Type B pancreatic cell (in vitro differentiated cells): ENCODE results near the gene ARHGEF26. TPM values are rescaled to one million over a fixed set of nuclear protein-coding genes. Genes with fewer than 3 reads are reported as not detected.

Experiments used
- DNase-seq: peaks from one replicate; pipeline ENCODE4 v3.0.0; 2021; ENCODE audit warnings: mixed read lengths; ENCODE audit not compliant: unreplicated experiment; ENCODE audit errors: extremely low spot score
- H3K27ac Mint-ChIP-seq: 2 replicates; pipeline ENCODE4 v1.8.0; 2021; ENCODE audit warnings: mild to moderate bottlenecking, mixed read lengths
- H3K27me3 Mint-ChIP-seq: 2 replicates; pipeline ENCODE4 v1.8.0; 2021; ENCODE audit warnings: mixed read lengths
- H3K36me3 Mint-ChIP-seq: 2 replicates; pipeline ENCODE4 v1.8.0; 2021; ENCODE audit warnings: mixed read lengths
- H3K4me1 Mint-ChIP-seq: one replicate; pipeline ENCODE4 v1.8.0; 2021; ENCODE audit warnings: mixed read lengths; ENCODE audit not compliant: unreplicated experiment
- H3K4me3 Mint-ChIP-seq: 2 replicates; pipeline ENCODE4 v1.8.0; 2021; ENCODE audit warnings: mild to moderate bottlenecking, mixed read lengths
- H3K9me3 Mint-ChIP-seq: 2 replicates; pipeline ENCODE4 v1.8.0; 2021; ENCODE audit warnings: mixed read lengths
- total RNA-seq: library from RNA; stranded (reverse); gene quantifications from 2 replicates; pipeline ENCODE4 v1.2.1, GENCODE V29; 2021; ENCODE audit warnings: low replicate concordance
- TF ChIP-seq, protein P1 (sequence below): fragments of 200-600 bp; sonication (generic); conservative IDR thresholded peaks from 2 replicates; pipeline ENCODE4 v1.5.0; 2021; ENCODE audit warnings: antibody characterized with exemption, mild to moderate bottlenecking

ARHGEF26 gene
- total RNA-seq, 1 donor from 2014 or later, result 12.7 TPM

DNA sequence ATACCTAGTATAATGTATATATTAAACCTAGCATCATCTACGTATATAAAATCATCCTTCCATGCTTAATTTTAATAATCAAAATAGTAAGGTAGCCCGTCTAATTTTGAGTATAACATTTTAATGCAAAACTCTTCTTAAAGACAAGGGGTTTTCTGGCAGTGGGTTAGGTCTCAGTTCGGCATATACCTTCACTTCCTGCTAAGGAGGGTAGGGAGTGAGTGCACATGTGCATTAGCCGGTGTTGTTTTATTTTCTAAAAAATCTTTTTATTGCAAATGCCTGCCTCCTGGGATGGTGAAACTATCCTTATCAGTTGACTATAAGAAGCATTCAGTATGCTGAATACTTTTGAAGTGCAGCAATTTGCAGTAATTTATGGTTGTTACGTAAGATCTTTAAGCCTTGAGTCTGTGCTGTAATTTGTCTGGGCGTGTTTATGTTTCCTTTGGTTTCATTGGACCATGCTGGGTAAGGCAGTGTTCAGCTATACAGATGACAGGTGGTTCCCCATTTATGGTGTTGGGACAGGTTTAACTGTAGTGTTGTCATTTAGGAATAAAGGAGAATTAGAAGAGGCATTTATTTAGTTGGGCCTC is 11.7 kb downstream of the ARHGEF26 start:
- Mint-ChIP-seq H3K27ac (peak overlapping the region; percentile 69), H3K4me1 (peaks cover 10% of the 10 kb centered on the region), H3K9me3 (no peaks in the 10 kb centered on the region), H3K4me3 (no peak overlapping the region), H3K36me3 (peaks cover 26% of the 10 kb centered on the region), H3K27me3 (no peaks in the 10 kb centered on the region)
- DNase-seq, result no peak
- TF ChIP-seq, protein P1, sequence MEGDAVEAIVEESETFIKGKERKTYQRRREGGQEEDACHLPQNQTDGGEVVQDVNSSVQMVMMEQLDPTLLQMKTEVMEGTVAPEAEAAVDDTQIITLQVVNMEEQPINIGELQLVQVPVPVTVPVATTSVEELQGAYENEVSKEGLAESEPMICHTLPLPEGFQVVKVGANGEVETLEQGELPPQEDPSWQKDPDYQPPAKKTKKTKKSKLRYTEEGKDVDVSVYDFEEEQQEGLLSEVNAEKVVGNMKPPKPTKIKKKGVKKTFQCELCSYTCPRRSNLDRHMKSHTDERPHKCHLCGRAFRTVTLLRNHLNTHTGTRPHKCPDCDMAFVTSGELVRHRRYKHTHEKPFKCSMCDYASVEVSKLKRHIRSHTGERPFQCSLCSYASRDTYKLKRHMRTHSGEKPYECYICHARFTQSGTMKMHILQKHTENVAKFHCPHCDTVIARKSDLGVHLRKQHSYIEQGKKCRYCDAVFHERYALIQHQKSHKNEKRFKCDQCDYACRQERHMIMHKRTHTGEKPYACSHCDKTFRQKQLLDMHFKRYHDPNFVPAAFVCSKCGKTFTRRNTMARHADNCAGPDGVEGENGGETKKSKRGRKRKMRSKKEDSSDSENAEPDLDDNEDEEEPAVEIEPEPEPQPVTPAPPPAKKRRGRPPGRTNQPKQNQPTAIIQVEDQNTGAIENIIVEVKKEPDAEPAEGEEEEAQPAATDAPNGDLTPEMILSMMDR, result no peak

DNA sequence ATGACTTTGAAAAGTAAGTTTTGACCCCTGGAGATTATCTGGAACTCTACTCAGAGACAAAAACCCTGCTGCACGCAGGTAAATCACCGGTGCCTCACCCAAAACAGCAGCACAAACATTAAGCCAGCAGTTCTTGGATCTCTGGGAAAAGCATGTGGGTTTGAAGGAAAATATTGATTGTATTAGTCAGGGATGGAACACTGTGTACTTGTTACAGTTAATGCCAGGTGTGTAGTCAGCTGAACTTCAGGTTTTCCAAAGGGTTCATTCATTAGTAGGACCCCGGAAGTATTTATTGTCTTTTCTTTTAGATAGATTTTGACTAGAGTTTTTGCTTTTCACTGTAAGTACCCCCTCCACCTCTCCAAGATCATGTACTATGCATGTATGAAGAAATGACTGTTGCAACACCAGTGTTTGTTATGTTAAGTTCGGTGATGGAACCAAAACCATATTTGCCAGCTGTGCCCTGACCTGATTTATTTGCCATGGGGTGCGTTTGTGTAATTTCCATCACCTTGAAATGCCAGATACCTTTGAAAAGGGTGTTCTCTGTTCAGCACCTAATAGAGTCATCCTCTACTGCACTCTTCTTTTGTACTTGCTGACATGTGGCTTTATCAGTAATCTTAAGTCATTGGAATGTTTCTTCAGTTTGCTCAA is 14.5 kb downstream of the ARHGEF26 start:
- H3K9me3 Mint-ChIP-seq, result no peaks in the 10 kb centered on the region
- H3K4me1 Mint-ChIP-seq, result peaks cover 5% of the 10 kb centered on the region
- H3K27ac Mint-ChIP-seq, result no peak overlapping the region
- no peak overlapping the region for H3K4me3 Mint-ChIP-seq
- DNase-seq, result no peak
- TF ChIP-seq, protein P1, result no peak
- H3K27me3 Mint-ChIP-seq, result no peaks in the 10 kb centered on the region
- peaks cover 8% of the 10 kb centered on the region for H3K36me3 Mint-ChIP-seq

DNA sequence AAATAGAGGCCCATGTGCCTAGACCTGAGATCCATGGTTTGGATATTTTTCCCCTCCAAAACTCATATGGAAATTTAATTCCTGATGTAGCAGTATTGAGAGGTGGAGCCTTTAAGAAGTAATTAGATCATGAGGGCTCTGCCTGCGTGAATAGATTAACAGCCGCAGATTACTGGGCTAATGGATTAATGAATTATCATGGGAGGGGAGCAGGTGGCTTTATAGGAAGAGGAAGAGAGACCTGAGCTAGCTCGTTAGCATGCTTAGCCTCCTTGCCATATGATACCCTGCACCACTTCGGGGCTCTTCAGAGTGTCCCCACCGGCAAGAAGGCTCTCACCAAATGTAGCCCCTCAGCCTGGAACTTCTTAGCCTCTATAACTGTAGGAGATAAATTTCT is 15.8 kb downstream of the ARHGEF26 start:
- Mint-ChIP-seq H3K4me1 (peaks cover 5% of the 10 kb centered on the region), H3K4me3 (no peak overlapping the region), H3K27me3 (no peaks in the 10 kb centered on the region), H3K9me3 (no peaks in the 10 kb centered on the region), H3K27ac (no peak overlapping the region), H3K36me3 (peaks cover 3% of the 10 kb centered on the region)
- DNase-seq, result no peak
- TF ChIP-seq, protein P1, result no peak

DNA sequence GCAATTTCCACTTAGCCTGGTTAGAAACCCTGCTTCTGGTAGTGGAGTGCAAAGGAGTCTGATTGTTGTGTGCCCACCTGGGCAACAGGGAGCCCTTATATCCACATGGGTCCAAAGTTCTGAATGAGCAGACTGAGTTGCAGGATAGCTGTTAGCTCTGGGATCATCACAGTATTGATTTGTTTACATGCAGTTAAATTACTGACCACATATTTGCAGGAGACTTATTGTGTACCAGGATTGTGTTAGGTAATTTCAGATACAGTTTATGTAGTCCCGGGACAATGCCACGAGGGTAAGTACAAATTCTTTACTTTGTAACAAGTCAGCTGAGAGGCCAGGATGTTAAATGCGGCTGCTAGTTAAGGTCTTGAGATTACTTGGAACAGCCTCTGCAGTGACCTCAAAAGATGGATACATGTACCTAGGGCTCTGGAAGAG is 18.8 kb downstream of the ARHGEF26 start:
- H3K4me1 Mint-ChIP-seq, result peaks cover 21% of the 10 kb centered on the region
- DNase-seq, result no peak
- no peaks in the 10 kb centered on the region for H3K9me3 Mint-ChIP-seq
- H3K27me3 Mint-ChIP-seq, result no peaks in the 10 kb centered on the region
- H3K27ac Mint-ChIP-seq, result no peak overlapping the region
- H3K4me3 Mint-ChIP-seq, result no peak overlapping the region
- TF ChIP-seq, protein P1, result no peak
- no peaks in the 10 kb centered on the region for H3K36me3 Mint-ChIP-seq

DNA sequence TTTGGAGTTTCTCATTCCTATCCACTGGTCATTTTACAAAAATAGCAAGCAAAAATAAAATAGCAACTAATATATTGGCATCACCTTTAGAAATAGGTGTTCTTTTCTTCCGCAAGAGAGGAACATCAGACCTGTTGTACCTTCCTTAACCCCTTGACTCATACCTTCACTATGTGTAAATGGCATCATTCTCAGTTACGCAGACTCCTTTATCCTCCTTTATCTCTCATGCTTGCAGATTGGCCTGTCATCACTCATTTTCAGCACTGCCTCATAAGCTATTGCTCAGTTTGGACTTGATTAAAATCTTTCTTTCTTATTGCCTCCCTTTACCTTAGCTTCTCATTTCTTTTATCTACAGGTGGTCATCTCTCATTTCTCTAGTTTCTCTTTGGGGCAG is 21.4 kb downstream of the ARHGEF26 start:
- no peak overlapping the region for H3K27ac Mint-ChIP-seq
- H3K4me1 Mint-ChIP-seq, result peaks cover 24% of the 10 kb centered on the region
- H3K9me3 Mint-ChIP-seq, result no peaks in the 10 kb centered on the region
- no peak for DNase-seq
- H3K4me3 Mint-ChIP-seq, result no peak overlapping the region
- no peaks in the 10 kb centered on the region for H3K36me3 Mint-ChIP-seq
- no peaks in the 10 kb centered on the region for H3K27me3 Mint-ChIP-seq
- TF ChIP-seq, protein P1, result no peak
